IMR-90 (cell line): ENCODE results near the gene EIF6. TPM values are rescaled to one million over a fixed set of nuclear protein-coding genes. Genes with fewer than 3 reads are reported as not detected.

Source experiments
- ATAC-seq: fragments of 200-7000 bp; cut with Tn5 transposase; 2 replicates; pipeline ENCODE4 v1.9.1; 2020; ENCODE audit warnings: low read depth, mild to moderate bottlenecking, moderate library complexity
- BruUV-seq: library from RNA; stranded (reverse); fragments of 400-500 nt; replicated peaks from 2 replicates; lab custom pipeline; 2021; lab: Mats Ljungman, UMichigan
- CTCF ChIA-PET: fragments of 300-600 bp; formaldehyde crosslinking; extraction: SDS; loops from one replicate; lab custom pipeline; 2021; ENCODE audit warnings: antibody characterized with exemption; lab: Yijun Ruan, JAX
- POLR2A ChIA-PET: fragments of 300-600 bp; sonication (Branson Sonifier 250); formaldehyde crosslinking; loops from one replicate; lab custom pipeline; 2022; ENCODE audit warnings: antibody characterized with exemption; ENCODE audit not compliant: unreplicated experiment; lab: Charles Lee
- DNase-seq: peaks from one replicate; pipeline ENCODE4 v3.0.0; 2013
- H2AFZ ChIP-seq: replicated peaks from 2 replicates; pipeline ENCODE3; 2013; ENCODE audit warnings: low read length, mild to moderate bottlenecking; ENCODE audit not compliant: poor library complexity
- H2AK5ac ChIP-seq: 2 replicates; pipeline ENCODE4 v1.6.1; 2013; ENCODE audit warnings: low read depth, low read length, inconsistent platforms
- H2AK9ac ChIP-seq: replicated peaks from 2 replicates; pipeline ENCODE3; 2013; ENCODE audit warnings: mild to moderate bottlenecking, low read depth, low read length, moderate library complexity; ENCODE audit not compliant: poor library complexity
- H2BK120ac ChIP-seq: 2 replicates; pipeline ENCODE4 v1.6.1; 2013; ENCODE audit warnings: low read depth, low read length, inconsistent platforms
- H2BK15ac ChIP-seq: 3 replicates; pipeline ENCODE4 v1.6.1; 2013; ENCODE audit warnings: low read depth, low read length, inconsistent platforms
- H2BK20ac ChIP-seq: 2 replicates; pipeline ENCODE4 v1.6.1; 2013; ENCODE audit warnings: low read depth, mild to moderate bottlenecking, inconsistent platforms, low read length, moderate library complexity
- H2BK5ac ChIP-seq: 2 replicates; pipeline ENCODE4 v1.6.1; 2013; ENCODE audit warnings: mild to moderate bottlenecking, low read depth, low read length, inconsistent platforms; ENCODE audit not compliant: poor library complexity, severe bottlenecking
- H3K14ac ChIP-seq: replicated peaks from 2 replicates; pipeline ENCODE4 v1.6.1; 2013; ENCODE audit warnings: low read depth, low read length, inconsistent platforms
- H3K18ac ChIP-seq: 2 replicates; pipeline ENCODE4 v1.6.1; 2013; ENCODE audit warnings: low read depth, low read length, control low read depth
- H3K23ac ChIP-seq: 2 replicates; pipeline ENCODE4 v1.6.1; 2013; ENCODE audit warnings: low read depth, low read length, inconsistent platforms
- H3K27ac ChIP-seq: 2 replicates; pipeline ENCODE4 v1.5.1; 2013; ENCODE audit warnings: mild to moderate bottlenecking, control low read depth, low read length; ENCODE audit not compliant: insufficient read depth
- H3K27me3 ChIP-seq: 2 replicates; pipeline ENCODE4 v1.6.1; 2013; ENCODE audit warnings: low read length; ENCODE audit not compliant: control insufficient read depth, insufficient read depth
- H3K36me3 ChIP-seq: 2 replicates; pipeline ENCODE4 v1.6.1; 2013; ENCODE audit warnings: low read length, mixed read lengths; ENCODE audit not compliant: control insufficient read depth, insufficient read depth
- H3K4ac ChIP-seq: 2 replicates; pipeline ENCODE4 v1.6.1; 2013; ENCODE audit warnings: low read depth, low read length, inconsistent platforms
- H3K4me1 ChIP-seq: 2 replicates; pipeline ENCODE4 v1.6.1; 2013; ENCODE audit warnings: low read length, mixed read lengths; ENCODE audit not compliant: control insufficient read depth, insufficient read depth
- H3K4me2 ChIP-seq: 2 replicates; pipeline ENCODE4 v1.6.1; 2013; ENCODE audit warnings: low read depth, mild to moderate bottlenecking, control low read depth, low read length, moderate library complexity
- H3K4me3 ChIP-seq: 2 replicates; pipeline ENCODE4 v1.5.1; 2013; ENCODE audit warnings: low read depth, mild to moderate bottlenecking, control low read depth, low read length, moderate library complexity; ENCODE audit not compliant: insufficient read depth
- H3K56ac ChIP-seq: 2 replicates; pipeline ENCODE4 v1.6.1; 2013; ENCODE audit warnings: low read length, inconsistent platforms; ENCODE audit not compliant: insufficient read depth; ENCODE audit errors: extremely low read depth
- H3K79me1 ChIP-seq, 2 experiments: 2 replicates each; pipeline ENCODE4 v1.6.1; 2013; ENCODE audit warnings: low read length in 2 of 2, inconsistent platforms in 1 of 2, low read depth in 1 of 2
- H3K9ac ChIP-seq: 2 replicates; pipeline ENCODE4 v1.6.1; 2013; ENCODE audit warnings: low read depth, low read length, control low read depth
- H3K9me1 ChIP-seq: 2 replicates; pipeline ENCODE4 v1.6.1; 2013; ENCODE audit warnings: low read length, inconsistent platforms; ENCODE audit not compliant: insufficient read depth
- H3K9me3 ChIP-seq: 2 replicates; pipeline ENCODE4 v1.6.1; 2013; ENCODE audit warnings: low read length; ENCODE audit not compliant: control insufficient read depth, insufficient read depth
- H4K20me1 ChIP-seq: 2 replicates; pipeline ENCODE4 v1.6.1; 2013; ENCODE audit warnings: low read length, inconsistent platforms; ENCODE audit not compliant: insufficient read depth
- H4K5ac ChIP-seq: 2 replicates; pipeline ENCODE4 v1.6.1; 2013; ENCODE audit warnings: mild to moderate bottlenecking, low read depth, low read length, control low read depth
- H4K8ac ChIP-seq, 2 experiments: 2 replicates each; pipeline ENCODE4 v1.6.1; 2013; ENCODE audit warnings: low read depth in 2 of 2, low read length in 2 of 2, control low read depth in 1 of 2, inconsistent platforms in 1 of 2
- H4K91ac ChIP-seq: 2 replicates; pipeline ENCODE4 v1.6.1; 2013; ENCODE audit warnings: low read depth, low read length, inconsistent platforms; ENCODE audit not compliant: insufficient read depth
- BHLHE40 ChIP-seq: fragments of 150-350 bp; IDR thresholded peaks from 2 replicates; pipeline ENCODE4 v1.6.1; 2016; ENCODE audit warnings: mild to moderate bottlenecking, low read depth, low read length
- CEBPB ChIP-seq: IDR thresholded peaks from 2 replicates; pipeline ENCODE4 v1.6.1; 2012; ENCODE audit warnings: low read depth, low read length, improper control_type of control experiment
- CHD1 ChIP-seq: IDR thresholded peaks from 2 replicates; pipeline ENCODE4 v1.6.1; 2012; ENCODE audit warnings: low read depth, low read length, improper control_type of control experiment
- FOS ChIP-seq: fragments of 150-350 bp; IDR thresholded peaks from 2 replicates; pipeline ENCODE4 v1.6.1; 2016; ENCODE audit warnings: low read depth, low read length
- MAZ ChIP-seq: IDR thresholded peaks from 2 replicates; pipeline ENCODE4 v1.6.1; 2012; ENCODE audit warnings: low read depth, mild to moderate bottlenecking, low read length, improper control_type of control experiment, moderate library complexity, borderline replicate concordance
- NFE2L2 ChIP-seq: fragments of 150-350 bp; IDR thresholded peaks from 2 replicates; pipeline ENCODE4 v1.6.1; 2016; ENCODE audit warnings: low read depth, mild to moderate bottlenecking, low read length
- POLR2A ChIP-seq: IDR thresholded peaks from 2 replicates; pipeline ENCODE4 v1.6.1; 2012; ENCODE audit warnings: mild to moderate bottlenecking, low read depth, low read length
- RAD21 ChIP-seq: IDR thresholded peaks from 2 replicates; pipeline ENCODE4 v1.6.1; 2012; ENCODE audit warnings: low read length, improper control_type of control experiment
- RCOR1 ChIP-seq: IDR thresholded peaks from 2 replicates; pipeline ENCODE4 v1.6.1; 2012; ENCODE audit warnings: mild to moderate bottlenecking, low read length, improper control_type of control experiment; ENCODE audit not compliant: insufficient replicate concordance
- USF2 ChIP-seq: fragments of 150-350 bp; IDR thresholded peaks from 2 replicates; pipeline ENCODE4 v1.6.1; 2017; ENCODE audit warnings: mild to moderate bottlenecking, antibody characterized with exemption, low read length, low read depth
- WGBS, 2 experiments: methylation state at CpG; one replicate each; pipeline versions ENCODE4 v1.1.5 to v1.1.7; 2013; ENCODE audit warnings: missing lambda C conversion rate in 2 of 2; ENCODE audit not compliant: insufficient read length in 1 of 2; ENCODE audit errors: extremely low coverage in 2 of 2; 5-methylcytosine and 5-hydroxymethylcytosine counted together
- dilution Hi-C: fragments of 300-500 bp; cut with HindIII; formaldehyde crosslinking; loops from one replicate; pipeline ENCODE4 v1.14.3; 2018; ENCODE audit warnings: low sequenced_read_pairs; ENCODE audit not compliant: unreplicated experiment
- in situ Hi-C: fragments of 300-500 bp; cut with MboI; formaldehyde crosslinking; loops from 3 replicates; pipeline ENCODE4 v1.14.3; 2019; ENCODE audit warnings: low sequenced_read_pairs, inconsistent platforms, mixed read lengths
- intact Hi-C: fragments of 100-400 bp; cut with micrococcal nuclease; formaldehyde crosslinking; loops from 2 replicates; pipeline ENCODE4 v1.10.0; 2022
- polyA plus RNA-seq, 3 experiments: library from polyadenylated mRNA; depleted of rRNA; stranded (reverse); fragments of >200 nt; gene quantifications; 2 replicates each; pipeline ENCODE4 v1.2.3, GENCODE V29; 2012; ENCODE audit warnings: low replicate concordance in 1 of 3
- total RNA-seq: library from RNA; depleted of rRNA; stranded (reverse); fragments of >200 nt; gene quantifications from 2 replicates; pipeline ENCODE4 v1.2.3, GENCODE V29; 2012

Gene EIF6
- total and polyA plus RNA-seq, 2 of the 4 experiments (the other 2 are of a cell fraction): 215 to 227 TPM

- dilution Hi-C loops (no loop called here), intact Hi-C loops (loop anchor here (10.0 kb wide), 2 partner anchors 158 to 402 kb away; partner anchors contain the start of genes ACSS2, GDF5 and GGT7), in situ Hi-C loops (no loop called here)
- Histone ChIP-seq H2AFZ (peak overlapping the region; percentile 80), H3K9me1 (peaks cover 6% of the 10 kb centered on the region; the same call in 1 of the 2 replicates), H3K56ac (peak overlapping the region; percentile 86), H4K91ac (peak overlapping the region; percentile 81), H3K4ac (peak overlapping the region; percentile 91), H3K23ac (peak overlapping the region; percentile 74), H3K4me2 (peak overlapping the region; percentile 95), H3K36me3 (peaks cover 51% of the 10 kb centered on the region), H2BK120ac (peak overlapping the region; percentile 47), H3K27me3 (no peaks in the 10 kb centered on the region), H3K4me3 (peak overlapping the region; percentile 62), H2AK5ac (peak overlapping the region; percentile 90), H4K5ac (peak overlapping the region; percentile 62), H4K20me1 (no peaks in the 10 kb centered on the region; the same call in none of the 2 replicates), H3K27ac (peak overlapping the region; percentile 97), H2BK15ac (0 out of 3 replicates have a peak overlapping the region, but pooled peaks have one; percentile 15), H3K9me3 (no peaks in the 10 kb centered on the region), H3K79me1 (peaks cover 30 to 74% of the 10 kb centered on the region in 2 experiments), H2BK5ac (peak overlapping the region; percentile 83), H3K4me1 (peaks cover 6% of the 10 kb centered on the region), H4K8ac (peak overlapping the region; percentile 92 to 93), H3K9ac (peak overlapping the region; percentile 99), H3K18ac (peak overlapping the region; percentile 5), H3K14ac (peak overlapping the region; percentile 96), H2AK9ac (peak overlapping the region; percentile 90), H2BK20ac (no peak overlapping the region)
- POLR2A ChIA-PET: interaction anchor here (1.1 kb wide), 1 partner anchor 164 kb away, joined by 7 read pairs; no protein-coding TSS in a partner anchor
- whole genome bisulfite sequencing, 2 experiments: 3% methylated on average over 4 of the region's 10 CpGs; no CpG with 5 or more reads in 1 of the 2 experiments
- DNase-seq (no peak), ATAC-seq (no peak)
- CTCF ChIA-PET: interaction anchor here (1.2 kb wide), 1 partner anchor 170 kb away, joined by 3 read pairs; no protein-coding TSS in a partner anchor
- TSS peak; percentile 60 for BruUV-seq
- TF ChIP-seq RCOR1 (no peak), CEBPB (no peak), USF2 (no peak), MAZ (no peak), POLR2A (no peak; the same call in 1 of the 2 replicates), BHLHE40 (no peak), FOS (no peak), NFE2L2 (no peak), RAD21 (no peak), CHD1 (no peak)
These were observed 7.4 kb downstream of the EIF6 start for GRCh38 chr20:35277127-35277526.
